Breast epithelium (tissue), 3 donors: Measurements from ENCODE around the gene S1PR4.

Experiments used
- POLR2A ChIP-seq: fragments of 450-650 bp; IDR thresholded peaks from one replicate; pipeline ENCODE4 v1.6.1; 2016; ENCODE audit warnings: antibody characterized with exemption, mild to moderate bottlenecking, moderate library complexity
- TF ChIP-seq, protein P1 (sequence below), 3 donors: fragments of 450-650 bp; IDR thresholded peaks; one replicate each; pipeline ENCODE4 v1.5.1; 2016 to 2017; ENCODE audit warnings: antibody characterized with exemption in 3 of 3, mild to moderate bottlenecking in 3 of 3, moderate library complexity in 3 of 3

DNA sequence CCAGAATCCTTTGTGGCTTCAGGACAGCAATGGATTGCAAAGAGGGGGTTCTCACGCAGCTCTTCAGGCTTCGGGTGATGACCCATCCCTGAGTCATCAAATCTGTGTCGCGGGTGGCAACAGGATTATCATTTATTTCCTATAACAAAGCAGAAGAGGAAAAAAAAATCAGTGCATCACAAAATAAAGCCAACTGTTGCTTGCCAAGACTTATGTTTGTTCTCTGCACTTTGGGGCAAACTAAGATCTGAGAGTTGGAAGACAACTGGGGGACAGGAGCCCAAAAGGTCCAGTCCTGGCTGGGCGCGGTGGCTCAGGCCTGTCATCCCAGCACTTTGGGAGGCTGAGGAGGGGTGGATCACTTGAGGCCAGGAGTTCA lies 36.3 kb upstream of the S1PR4 start:
- TF ChIP-seq, protein P1, sequence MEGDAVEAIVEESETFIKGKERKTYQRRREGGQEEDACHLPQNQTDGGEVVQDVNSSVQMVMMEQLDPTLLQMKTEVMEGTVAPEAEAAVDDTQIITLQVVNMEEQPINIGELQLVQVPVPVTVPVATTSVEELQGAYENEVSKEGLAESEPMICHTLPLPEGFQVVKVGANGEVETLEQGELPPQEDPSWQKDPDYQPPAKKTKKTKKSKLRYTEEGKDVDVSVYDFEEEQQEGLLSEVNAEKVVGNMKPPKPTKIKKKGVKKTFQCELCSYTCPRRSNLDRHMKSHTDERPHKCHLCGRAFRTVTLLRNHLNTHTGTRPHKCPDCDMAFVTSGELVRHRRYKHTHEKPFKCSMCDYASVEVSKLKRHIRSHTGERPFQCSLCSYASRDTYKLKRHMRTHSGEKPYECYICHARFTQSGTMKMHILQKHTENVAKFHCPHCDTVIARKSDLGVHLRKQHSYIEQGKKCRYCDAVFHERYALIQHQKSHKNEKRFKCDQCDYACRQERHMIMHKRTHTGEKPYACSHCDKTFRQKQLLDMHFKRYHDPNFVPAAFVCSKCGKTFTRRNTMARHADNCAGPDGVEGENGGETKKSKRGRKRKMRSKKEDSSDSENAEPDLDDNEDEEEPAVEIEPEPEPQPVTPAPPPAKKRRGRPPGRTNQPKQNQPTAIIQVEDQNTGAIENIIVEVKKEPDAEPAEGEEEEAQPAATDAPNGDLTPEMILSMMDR (IDR thresholded peaks at IDR 0.05), result no peak
- TF ChIP-seq POLR2A, result no peak
